ENCODE measurements around the gene ZBTB46.

DNA sequence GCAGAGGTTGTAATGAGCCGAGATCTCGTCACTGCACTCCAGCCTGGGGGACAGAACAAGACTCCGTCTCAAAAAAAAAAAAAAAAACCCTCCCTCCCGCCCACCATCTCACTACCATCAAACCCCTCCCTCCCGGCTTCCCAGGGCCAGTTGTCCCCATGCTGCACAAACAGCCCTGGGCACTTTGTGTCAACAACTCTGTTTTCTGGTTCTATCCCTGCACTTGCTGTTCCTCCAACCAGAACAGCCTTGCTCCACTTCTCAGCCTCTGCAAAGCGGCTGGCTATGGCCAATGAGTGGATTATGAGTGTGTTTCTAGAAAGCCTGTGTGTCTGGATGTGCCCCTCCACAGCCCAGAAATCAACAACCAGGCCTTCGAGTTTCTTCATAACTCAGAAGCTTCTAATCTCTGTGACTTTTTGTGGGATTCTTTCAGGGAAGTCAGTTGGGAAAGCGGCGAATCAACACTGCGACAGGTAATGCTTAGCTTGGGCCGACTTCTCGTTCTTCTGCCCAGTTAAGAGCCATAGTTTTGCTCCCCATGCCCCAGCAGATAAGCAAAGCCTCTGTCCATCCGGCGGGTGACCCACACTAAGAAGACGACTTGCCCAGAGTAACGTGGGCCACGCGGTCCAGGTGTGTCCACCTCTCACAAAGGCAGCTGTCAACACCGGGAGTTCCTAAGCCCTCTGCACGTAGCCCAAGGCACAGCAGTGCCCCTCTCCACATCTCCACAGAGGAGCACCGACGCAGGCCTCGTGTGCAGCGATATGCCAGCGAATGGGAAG lies 5.5 kb downstream of the ZBTB46 start:
- no peak for TF ChIP-seq POLR2A (IDR thresholded peaks at IDR 0.05)
- TF ChIP-seq, protein P1, sequence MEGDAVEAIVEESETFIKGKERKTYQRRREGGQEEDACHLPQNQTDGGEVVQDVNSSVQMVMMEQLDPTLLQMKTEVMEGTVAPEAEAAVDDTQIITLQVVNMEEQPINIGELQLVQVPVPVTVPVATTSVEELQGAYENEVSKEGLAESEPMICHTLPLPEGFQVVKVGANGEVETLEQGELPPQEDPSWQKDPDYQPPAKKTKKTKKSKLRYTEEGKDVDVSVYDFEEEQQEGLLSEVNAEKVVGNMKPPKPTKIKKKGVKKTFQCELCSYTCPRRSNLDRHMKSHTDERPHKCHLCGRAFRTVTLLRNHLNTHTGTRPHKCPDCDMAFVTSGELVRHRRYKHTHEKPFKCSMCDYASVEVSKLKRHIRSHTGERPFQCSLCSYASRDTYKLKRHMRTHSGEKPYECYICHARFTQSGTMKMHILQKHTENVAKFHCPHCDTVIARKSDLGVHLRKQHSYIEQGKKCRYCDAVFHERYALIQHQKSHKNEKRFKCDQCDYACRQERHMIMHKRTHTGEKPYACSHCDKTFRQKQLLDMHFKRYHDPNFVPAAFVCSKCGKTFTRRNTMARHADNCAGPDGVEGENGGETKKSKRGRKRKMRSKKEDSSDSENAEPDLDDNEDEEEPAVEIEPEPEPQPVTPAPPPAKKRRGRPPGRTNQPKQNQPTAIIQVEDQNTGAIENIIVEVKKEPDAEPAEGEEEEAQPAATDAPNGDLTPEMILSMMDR (IDR thresholded peaks at IDR 0.05), result no peak
